PC-3 (cell line): ENCODE measurements around the gene PSME1.

ENCODE experiments used
- EZH2 ChIP-seq: fragments of 300-600 bp; sonication (generic); IDR thresholded peaks from one replicate; pipeline ENCODE4 v1.6.1; 2017; ENCODE audit warnings: antibody characterized with exemption, mild to moderate bottlenecking, low read length; ENCODE audit not compliant: unreplicated experiment
- TF ChIP-seq, protein P1 (sequence below): fragments of 300-600 bp; sonication (generic); conservative IDR thresholded peaks from 2 replicates; pipeline ENCODE4 v1.5.1; 2017; ENCODE audit warnings: antibody characterized with exemption, low read depth, mild to moderate bottlenecking, low read length

DNA sequence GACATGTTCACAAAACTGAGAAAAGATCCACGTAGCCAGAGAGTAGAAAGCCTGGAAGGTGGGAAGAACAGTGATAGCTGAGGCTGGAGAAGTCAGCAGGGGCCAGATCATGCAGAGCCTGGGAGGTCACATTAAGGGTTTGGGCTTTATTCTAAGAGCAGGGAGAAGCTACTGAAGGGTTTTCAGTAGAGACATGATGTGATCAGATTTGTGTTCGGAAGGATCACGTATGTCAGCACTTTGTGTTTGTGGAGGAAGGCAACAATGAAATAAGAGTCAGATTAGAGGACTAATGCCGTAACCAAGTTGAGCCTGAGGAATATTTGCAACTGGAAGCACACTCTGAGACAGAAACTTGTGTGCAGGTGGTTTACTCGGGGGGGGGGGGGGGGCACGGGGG is 46.1 kb upstream of the PSME1 start:
- TF ChIP-seq, protein P1, sequence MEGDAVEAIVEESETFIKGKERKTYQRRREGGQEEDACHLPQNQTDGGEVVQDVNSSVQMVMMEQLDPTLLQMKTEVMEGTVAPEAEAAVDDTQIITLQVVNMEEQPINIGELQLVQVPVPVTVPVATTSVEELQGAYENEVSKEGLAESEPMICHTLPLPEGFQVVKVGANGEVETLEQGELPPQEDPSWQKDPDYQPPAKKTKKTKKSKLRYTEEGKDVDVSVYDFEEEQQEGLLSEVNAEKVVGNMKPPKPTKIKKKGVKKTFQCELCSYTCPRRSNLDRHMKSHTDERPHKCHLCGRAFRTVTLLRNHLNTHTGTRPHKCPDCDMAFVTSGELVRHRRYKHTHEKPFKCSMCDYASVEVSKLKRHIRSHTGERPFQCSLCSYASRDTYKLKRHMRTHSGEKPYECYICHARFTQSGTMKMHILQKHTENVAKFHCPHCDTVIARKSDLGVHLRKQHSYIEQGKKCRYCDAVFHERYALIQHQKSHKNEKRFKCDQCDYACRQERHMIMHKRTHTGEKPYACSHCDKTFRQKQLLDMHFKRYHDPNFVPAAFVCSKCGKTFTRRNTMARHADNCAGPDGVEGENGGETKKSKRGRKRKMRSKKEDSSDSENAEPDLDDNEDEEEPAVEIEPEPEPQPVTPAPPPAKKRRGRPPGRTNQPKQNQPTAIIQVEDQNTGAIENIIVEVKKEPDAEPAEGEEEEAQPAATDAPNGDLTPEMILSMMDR = no peak
- no peak for TF ChIP-seq EZH2
